Measurements from ENCODE around the gene TRAF1. TPM values are rescaled to one million over a fixed set of nuclear protein-coding genes. Genes with fewer than 3 reads are reported as not detected.
A peak's percentile ranks its signal among the peaks of the same experiment; 100 is the strongest.

TRAF1 gene
- total RNA-seq, 4 donors from 2014 or later = 3.5 to 12.2 (median 7.5) TPM

- WGBS = 89% methylated on average over 10 of the region's 10 CpGs
- peaks cover 25% of the 10 kb centered on the region for H3K4me1 ChIP-seq
- peak overlapping the region; percentile 8 for H3K27ac ChIP-seq
- H3K36me3 ChIP-seq = peaks cover 15% of the 10 kb centered on the region
- no peaks in the 10 kb centered on the region for H3K9me3 ChIP-seq
- no peaks in the 10 kb centered on the region for H3K27me3 ChIP-seq
- TF ChIP-seq EP300 (IDR thresholded peaks at IDR 0.05) (no peak), CTCF (IDR thresholded peaks at IDR 0.05) (no peak), POLR2A (IDR thresholded peaks at IDR 0.05) (no peak), POLR2AphosphoS5 (IDR thresholded peaks at IDR 0.05) (no peak)
- no peak for DNase-seq (ENCODE audit: low spot score in 2 of 2)
- peak overlapping the region; percentile 63 for H3K4me3 ChIP-seq
These were observed 56.9 kb downstream of the TRAF1 start for GRCh38 chr9:120869726-120870125.

GRCh38 chr9:120869360-120869687 lies 57.3 kb downstream of the TRAF1 start:
- H3K9me3 ChIP-seq = no peaks in the 10 kb centered on the region
- H3K27me3 ChIP-seq = no peaks in the 10 kb centered on the region
- peaks cover 15% of the 10 kb centered on the region for H3K36me3 ChIP-seq
- H3K27ac ChIP-seq = peak overlapping the region; percentile 86
- peak overlapping the region; percentile 63 for H3K4me3 ChIP-seq
- no peak for DNase-seq (ENCODE audit: low spot score in 2 of 2)
- peaks cover 25% of the 10 kb centered on the region for H3K4me1 ChIP-seq
- TF ChIP-seq EP300 (IDR thresholded peaks at IDR 0.05) (no peak), POLR2A (IDR thresholded peaks at IDR 0.05) (no peak)
- WGBS = 26% methylated on average over 10 of the region's 10 CpGs

- peaks cover 25% of the 10 kb centered on the region for H3K4me1 ChIP-seq
- no peaks in the 10 kb centered on the region for H3K27me3 ChIP-seq
- peaks cover 16% of the 10 kb centered on the region for H3K36me3 ChIP-seq
- TF ChIP-seq POLR2AphosphoS5 (IDR thresholded peaks at IDR 0.05) (peak; percentile 45 to 72 (median 66)), CTCF (IDR thresholded peaks at IDR 0.05) (peak in 1 of 2 donors; percentile 28), EP300 (IDR thresholded peaks at IDR 0.05) (no peak), POLR2A (IDR thresholded peaks at IDR 0.05) (no peak)
- no peaks in the 10 kb centered on the region for H3K9me3 ChIP-seq
- peak overlapping the region; percentile 86 for H3K27ac ChIP-seq
- DNase-seq (ENCODE audit: low spot score in 2 of 2) = peak; percentile 98 to 99
- WGBS = 4% methylated on average over 19 of the region's 52 CpGs
- H3K4me3 ChIP-seq = peak overlapping the region; percentile 63
These were observed 57.8 kb downstream of the TRAF1 start for GRCh38 chr9:120868676-120869359.

GRCh38 chr9:120868339-120868675 lies 58.3 kb downstream of the TRAF1 start:
- TF ChIP-seq EP300 (IDR thresholded peaks at IDR 0.05) = no peak
- no peak for TF ChIP-seq POLR2AphosphoS5 (IDR thresholded peaks at IDR 0.05)
- no peak for TF ChIP-seq POLR2A (IDR thresholded peaks at IDR 0.05)
- TF ChIP-seq CTCF (IDR thresholded peaks at IDR 0.05) = no peak
- H3K27me3 ChIP-seq = no peaks in the 10 kb centered on the region
- H3K9me3 ChIP-seq = no peaks in the 10 kb centered on the region
- peaks cover 20% of the 10 kb centered on the region for H3K36me3 ChIP-seq
- DNase-seq (ENCODE audit: low spot score in 2 of 2) = no peak
- 13% methylated on average over 9 of the region's 11 CpGs for WGBS
- H3K4me1 ChIP-seq = peaks cover 25% of the 10 kb centered on the region
- peak overlapping the region; percentile 86 for H3K27ac ChIP-seq
- peak overlapping the region; percentile 63 for H3K4me3 ChIP-seq

- Histone ChIP-seq H3K4me1 (peaks cover 25% of the 10 kb centered on the region), H3K4me3 (peak overlapping the region; percentile 63), H3K36me3 (peaks cover 25% of the 10 kb centered on the region), H3K27me3 (no peaks in the 10 kb centered on the region), H3K9me3 (no peaks in the 10 kb centered on the region), H3K27ac (peak overlapping the region; percentile 86)
- TF ChIP-seq POLR2AphosphoS5 (IDR thresholded peaks at IDR 0.05) (no peak), CTCF (IDR thresholded peaks at IDR 0.05) (no peak), EP300 (IDR thresholded peaks at IDR 0.05) (no peak), POLR2A (IDR thresholded peaks at IDR 0.05) (no peak)
- 82% methylated on average over 13 of the region's 15 CpGs for WGBS
- no peak for DNase-seq (ENCODE audit: low spot score in 2 of 2)
These were observed 58.8 kb downstream of the TRAF1 start for GRCh38 chr9:120867676-120868338.

Measured in suprapubic skin (tissue), 4 donors.